ENCODE data around the gene RPL27A. TPM values are rescaled to one million over a fixed set of nuclear protein-coding genes. Genes with fewer than 3 reads are reported as not detected.
A peak's percentile ranks its signal among the peaks of the same experiment; 100 is the strongest.

Gene RPL27A
- total RNA-seq, 1 donor, result 673 TPM

- no peak for TF ChIP-seq CTCF (IDR thresholded peaks at IDR 0.05; ENCODE audit: insufficient read depth, low read depth, low read length)
- no peak for DNase-seq (ENCODE audit: low read depth)
- no peak overlapping the region for H3K4me3 ChIP-seq (ENCODE audit: low read depth, low read length)
These were observed 8.1 kb downstream of the RPL27A start for GRCh38 chr11:8690374-8691342.

- DNase-seq (ENCODE audit: low read depth), result no peak
- TF ChIP-seq CTCF (IDR thresholded peaks at IDR 0.05; ENCODE audit: insufficient read depth, low read depth, low read length), result no peak
- H3K4me3 ChIP-seq (ENCODE audit: low read depth, low read length), result no peak overlapping the region
These were observed 9.0 kb downstream of the RPL27A start for GRCh38 chr11:8691601-8692000.

- DNase-seq (ENCODE audit: low read depth), result no peak
- no peak for TF ChIP-seq CTCF (IDR thresholded peaks at IDR 0.05; ENCODE audit: insufficient read depth, low read depth, low read length)
- no peak overlapping the region for H3K4me3 ChIP-seq (ENCODE audit: low read depth, low read length)
These were observed 9.8 kb downstream of the RPL27A start for GRCh38 chr11:8692417-8692816.

DNA sequence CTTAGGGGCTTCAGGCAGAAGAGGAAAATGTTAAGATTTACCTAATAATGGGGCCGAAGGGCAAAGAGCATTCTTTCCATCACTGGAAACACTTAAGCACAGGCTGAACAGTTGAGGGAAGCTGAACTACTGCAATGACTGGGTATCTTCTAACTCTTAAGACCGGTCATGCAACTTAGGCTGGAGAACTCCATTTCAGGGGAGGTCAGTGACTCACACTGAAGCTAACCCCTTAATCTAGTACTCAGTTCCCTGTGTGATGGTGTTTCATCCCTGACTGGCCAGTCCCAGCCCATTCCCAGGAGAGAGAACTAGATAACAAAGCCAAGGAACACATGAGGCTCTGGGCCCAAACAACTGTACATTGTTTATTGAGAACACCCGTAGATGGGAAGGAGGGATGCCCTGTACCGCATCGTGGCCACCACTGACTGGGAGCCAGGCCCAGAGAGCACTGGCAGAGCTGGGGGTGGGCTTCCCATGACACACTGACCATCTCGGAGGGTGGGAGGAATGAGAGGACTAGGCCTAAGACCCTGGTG, 10.5 kb downstream of the RPL27A start:
- no peak for DNase-seq (ENCODE audit: low read depth)
- TF ChIP-seq CTCF (IDR thresholded peaks at IDR 0.05; ENCODE audit: insufficient read depth, low read depth, low read length), result no peak
- H3K4me3 ChIP-seq (ENCODE audit: low read depth, low read length), result no peak overlapping the region

DNA sequence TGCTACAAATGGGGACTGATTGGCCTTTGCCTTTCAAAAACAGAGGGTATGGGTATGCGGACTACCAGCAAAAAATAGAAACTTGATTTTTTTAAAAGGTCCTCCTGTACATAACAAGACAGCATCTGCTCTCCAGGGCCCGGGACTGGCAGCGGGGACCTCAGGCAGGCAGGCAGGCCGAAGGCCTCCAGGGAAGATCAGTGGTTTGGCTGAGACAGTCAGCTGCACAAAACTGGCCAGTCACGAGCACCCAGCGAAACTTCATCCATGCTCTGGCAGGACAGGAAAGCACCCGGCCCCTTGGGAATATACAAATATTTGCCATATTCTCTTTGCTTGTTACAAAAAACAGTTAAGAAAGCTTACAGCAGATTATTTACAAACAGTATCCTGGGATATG, 11.0 kb downstream of the RPL27A start:
- no peak for TF ChIP-seq CTCF (IDR thresholded peaks at IDR 0.05; ENCODE audit: insufficient read depth, low read depth, low read length)
- H3K4me3 ChIP-seq (ENCODE audit: low read depth, low read length), result no peak overlapping the region
- peak; percentile 40 for DNase-seq (ENCODE audit: low read depth)

DNA sequence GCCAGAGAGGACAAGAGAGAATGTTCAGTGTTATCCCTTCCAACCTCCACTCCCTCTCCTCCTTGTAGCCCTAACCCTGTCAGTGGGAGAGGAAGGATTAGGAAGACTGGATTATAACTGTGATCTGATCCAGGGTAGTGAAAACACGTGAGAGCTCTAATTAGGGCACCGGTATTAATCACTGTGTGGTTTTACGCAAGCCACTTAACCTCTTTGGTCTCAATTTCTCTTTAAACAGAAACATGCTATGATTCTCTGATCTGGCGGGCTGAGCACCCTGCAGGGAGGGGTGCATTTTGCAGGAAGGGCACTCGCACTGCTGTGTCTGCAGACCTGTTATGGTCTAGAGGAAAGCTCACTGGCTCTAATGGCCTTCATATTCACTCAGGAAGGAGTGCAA, 11.5 kb downstream of the RPL27A start:
- H3K4me3 ChIP-seq (ENCODE audit: low read depth, low read length), result no peak overlapping the region
- TF ChIP-seq CTCF (IDR thresholded peaks at IDR 0.05; ENCODE audit: insufficient read depth, low read depth, low read length), result no peak
- DNase-seq (ENCODE audit: low read depth), result peak; percentile 56
